HG02588 (cell line): Measurements from ENCODE around the gene CTBP1.

Experiments used
- ATAC-seq: cut with Tn5 transposase; IDR thresholded peaks from one replicate; pipeline ENCODE4 v1.9.1; 2021; ENCODE audit warnings: mild to moderate bottlenecking, moderate library complexity; ENCODE audit not compliant: unreplicated experiment

Gene CTBP1

GRCh38 chr4:1285151-1285789, 36.3 kb upstream of the CTBP1 start:
- no peak for ATAC-seq

- no peak for ATAC-seq
Observed at GRCh38 chr4:1283711-1284110, 34.8 kb upstream of the CTBP1 start.

GRCh38 chr4:1279253-1279652, 30.3 kb upstream of the CTBP1 start:
- ATAC-seq: no peak

- no peak for ATAC-seq
Observed at GRCh38 chr4:1277667-1278665, 29.0 kb upstream of the CTBP1 start.

- no peak for ATAC-seq
Observed at GRCh38 chr4:1276984-1277383, 28.1 kb upstream of the CTBP1 start.

- no peak for ATAC-seq
Observed at GRCh38 chr4:1274871-1275270, 25.9 kb upstream of the CTBP1 start.

- no peak for ATAC-seq
Observed at GRCh38 chr4:1271686-1272085, 22.8 kb upstream of the CTBP1 start.

GRCh38 chr4:1269209-1269608, 20.3 kb upstream of the CTBP1 start:
- ATAC-seq: no peak

- ATAC-seq: no peak
Observed at GRCh38 chr4:1266881-1267763, 18.2 kb upstream of the CTBP1 start.

- ATAC-seq: no peak
Observed at GRCh38 chr4:1265351-1265750, 16.4 kb upstream of the CTBP1 start.

GRCh38 chr4:1264942-1265341, 16.0 kb upstream of the CTBP1 start:
- no peak for ATAC-seq

- ATAC-seq: no peak
Observed at GRCh38 chr4:1261107-1261928, 12.4 kb upstream of the CTBP1 start.

GRCh38 chr4:1260418-1261106, 11.6 kb upstream of the CTBP1 start:
- no peak for ATAC-seq

- ATAC-seq: no peak
Observed at GRCh38 chr4:1259966-1260365, 11.0 kb upstream of the CTBP1 start.

GRCh38 chr4:1258457-1258856, 9.5 kb upstream of the CTBP1 start:
- no peak for ATAC-seq

- no peak for ATAC-seq
Observed at GRCh38 chr4:1255699-1256098, 6.8 kb upstream of the CTBP1 start.

- no peak for ATAC-seq
Observed at GRCh38 chr4:1255151-1255550, 6.2 kb upstream of the CTBP1 start.

- ATAC-seq: no peak
Observed at GRCh38 chr4:1253831-1254230, 4.9 kb upstream of the CTBP1 start.

- no peak for ATAC-seq
Observed at GRCh38 chr4:1252928-1253492, 4.1 kb upstream of the CTBP1 start.

GRCh38 chr4:1251773-1252066, 2.8 kb upstream of the CTBP1 start:
- no peak for ATAC-seq
